NT2/D1 (cell line): ENCODE measurements around the gene UBE2J2.

Experiments used
- SUZ12 ChIP-seq: IDR thresholded peaks from 2 replicates; pipeline ENCODE4 v1.6.1; 2011; ENCODE audit not compliant: insufficient read length, insufficient read depth; ENCODE audit errors: extremely low read depth
- YY1 ChIP-seq: IDR thresholded peaks from 2 replicates; pipeline ENCODE4 v1.6.1; 2011; ENCODE audit not compliant: insufficient read length, insufficient read depth
- ZNF274 ChIP-seq: IDR thresholded peaks from 2 replicates; pipeline ENCODE4 v1.6.1; 2011; ENCODE audit warnings: mild to moderate bottlenecking, low read depth, low read length

DNA sequence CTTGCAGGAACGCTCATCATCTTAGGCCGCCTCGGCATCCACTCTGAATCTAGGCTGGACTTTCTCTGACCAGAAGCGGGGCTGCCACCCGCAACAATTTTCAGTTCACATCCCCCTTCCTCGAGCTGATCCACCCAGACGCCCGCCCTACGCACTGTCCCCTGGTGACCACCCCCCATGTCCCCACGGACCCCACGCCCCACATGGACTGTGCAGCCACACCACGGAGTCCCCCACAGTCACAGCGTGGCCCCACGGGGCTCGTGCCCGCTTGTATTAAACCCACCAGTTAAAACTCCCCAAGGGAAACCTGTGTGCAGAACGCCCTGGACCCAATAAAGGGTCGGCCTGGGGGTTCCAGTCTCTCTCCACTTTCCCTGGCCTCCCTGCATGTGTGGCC, 14.1 kb downstream of the UBE2J2 start:
- no peak for TF ChIP-seq YY1
- no peak for TF ChIP-seq ZNF274
- TF ChIP-seq SUZ12 = no peak
